Stimulated activated memory B cell treated with anti-CD40 and anti-IgM and Interleukin-4, amounts not matched to agents 10 μg/mL and 1 μg/mL and 100 μg/mL, for 72 hours (primary cell): ENCODE data around the gene NUBPL.
"Not testable (repeated sequence)": the region's sequence is repeated elsewhere in the genome, so short reads cannot be mapped to it uniquely, and the experiment has no call there.

Experiments used
- ATAC-seq: fragments of 150-1000 bp; cut with Tn5 transposase; 2 replicates; pipeline ENCODE4 v1.10.0; 2021
- H3K27ac Mint-ChIP-seq: one replicate; pipeline ENCODE4 v1.8.0; 2022; ENCODE audit warnings: mild to moderate bottlenecking, mixed read lengths
- H3K27me3 Mint-ChIP-seq: one replicate; pipeline ENCODE4 v1.8.0; 2022; ENCODE audit warnings: mixed read lengths
- H3K36me3 Mint-ChIP-seq: one replicate; pipeline ENCODE4 v1.8.0; 2022; ENCODE audit warnings: mixed read lengths
- H3K4me1 Mint-ChIP-seq: one replicate; pipeline ENCODE4 v1.8.0; 2022; ENCODE audit warnings: mixed read lengths
- H3K4me3 Mint-ChIP-seq: one replicate; pipeline ENCODE4 v1.8.0; 2022; ENCODE audit warnings: mild to moderate bottlenecking, moderate library complexity, mixed read lengths
- H3K9me3 Mint-ChIP-seq: one replicate; pipeline ENCODE4 v1.8.0; 2022; ENCODE audit warnings: mixed read lengths

Gene NUBPL

DNA sequence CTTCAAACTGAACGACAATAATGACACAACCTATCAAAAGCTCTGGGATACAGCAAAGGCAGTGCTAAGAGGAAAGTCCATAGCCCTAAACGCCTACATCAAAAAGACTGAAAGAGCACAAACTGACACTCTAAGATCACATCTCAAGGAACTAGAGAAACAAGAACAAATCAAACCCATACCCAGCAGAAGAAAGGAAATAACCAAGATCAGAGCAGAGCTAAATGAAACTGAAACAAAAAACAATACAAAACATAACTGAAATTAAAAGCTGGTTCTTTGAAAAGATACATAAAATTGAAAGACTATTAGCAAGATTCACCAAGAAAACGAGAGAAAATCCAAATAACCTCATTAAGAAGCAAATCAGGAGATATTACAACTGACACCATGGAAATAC, 306.9 kb downstream of the NUBPL start:
- not testable (repeated sequence) for ATAC-seq, H3K4me3 Mint-ChIP-seq, H3K27ac Mint-ChIP-seq, H3K27me3 Mint-ChIP-seq, H3K4me1 Mint-ChIP-seq
- Mint-ChIP-seq H3K36me3 (peaks cover 18% of the 10 kb centered on the region), H3K9me3 (peaks cover 36% of the 10 kb centered on the region)

DNA sequence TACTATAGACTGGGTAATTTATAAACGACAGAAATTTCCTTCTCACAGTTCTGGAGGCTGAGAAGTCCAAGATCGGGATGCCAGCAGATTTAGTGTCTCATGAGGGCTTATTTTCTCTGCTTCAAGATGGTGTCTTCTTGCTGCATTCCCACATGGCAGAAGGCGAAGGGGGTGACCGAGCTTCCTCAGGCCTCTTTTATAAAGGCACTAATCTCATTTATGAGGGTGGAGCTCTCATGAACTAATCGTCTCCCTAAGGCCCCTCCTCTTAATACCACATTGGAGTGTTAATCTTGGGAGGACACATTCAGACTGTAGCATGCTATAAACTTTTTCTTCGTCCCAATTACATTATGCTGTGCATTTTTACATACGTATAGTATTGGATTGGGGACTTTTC, 315.5 kb downstream of the NUBPL start:
- H3K27ac Mint-ChIP-seq = no peak overlapping the region
- no peaks in the 10 kb centered on the region for H3K4me1 Mint-ChIP-seq
- no peaks in the 10 kb centered on the region for H3K9me3 Mint-ChIP-seq
- no peaks in the 10 kb centered on the region for H3K27me3 Mint-ChIP-seq
- no peak for ATAC-seq
- H3K4me3 Mint-ChIP-seq = no peak overlapping the region
- no peaks in the 10 kb centered on the region for H3K36me3 Mint-ChIP-seq

DNA sequence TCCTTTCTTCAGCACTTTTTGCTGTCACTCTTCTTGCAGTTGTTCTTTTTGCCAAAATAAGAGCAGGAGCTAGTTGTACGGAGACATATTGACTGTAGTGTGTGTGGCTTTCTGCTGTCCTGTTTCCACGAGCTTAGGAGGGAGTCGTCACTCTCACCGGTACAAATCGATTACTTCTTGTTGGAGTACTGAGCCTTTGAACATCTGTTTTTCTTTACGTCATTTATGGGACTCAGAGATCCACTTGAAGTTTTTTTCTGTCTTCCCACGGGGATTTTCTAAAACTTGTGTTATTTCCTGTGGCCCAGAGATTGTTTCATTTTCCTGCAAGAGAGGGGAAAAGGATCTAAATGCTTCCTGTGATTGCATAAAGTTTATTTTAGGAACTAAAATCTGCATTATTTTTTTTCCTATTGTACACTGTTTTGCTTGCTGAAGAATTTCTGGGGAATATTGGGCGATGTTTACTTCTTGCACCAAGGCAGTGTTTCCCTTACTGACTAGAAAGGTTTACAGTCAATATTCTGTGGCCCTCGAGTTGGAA, 316.1 kb downstream of the NUBPL start:
- no peak overlapping the region for H3K4me3 Mint-ChIP-seq
- no peak overlapping the region for H3K27ac Mint-ChIP-seq
- H3K36me3 Mint-ChIP-seq = no peaks in the 10 kb centered on the region
- no peaks in the 10 kb centered on the region for H3K27me3 Mint-ChIP-seq
- no peaks in the 10 kb centered on the region for H3K4me1 Mint-ChIP-seq
- ATAC-seq = no peak
- no peaks in the 10 kb centered on the region for H3K9me3 Mint-ChIP-seq

DNA sequence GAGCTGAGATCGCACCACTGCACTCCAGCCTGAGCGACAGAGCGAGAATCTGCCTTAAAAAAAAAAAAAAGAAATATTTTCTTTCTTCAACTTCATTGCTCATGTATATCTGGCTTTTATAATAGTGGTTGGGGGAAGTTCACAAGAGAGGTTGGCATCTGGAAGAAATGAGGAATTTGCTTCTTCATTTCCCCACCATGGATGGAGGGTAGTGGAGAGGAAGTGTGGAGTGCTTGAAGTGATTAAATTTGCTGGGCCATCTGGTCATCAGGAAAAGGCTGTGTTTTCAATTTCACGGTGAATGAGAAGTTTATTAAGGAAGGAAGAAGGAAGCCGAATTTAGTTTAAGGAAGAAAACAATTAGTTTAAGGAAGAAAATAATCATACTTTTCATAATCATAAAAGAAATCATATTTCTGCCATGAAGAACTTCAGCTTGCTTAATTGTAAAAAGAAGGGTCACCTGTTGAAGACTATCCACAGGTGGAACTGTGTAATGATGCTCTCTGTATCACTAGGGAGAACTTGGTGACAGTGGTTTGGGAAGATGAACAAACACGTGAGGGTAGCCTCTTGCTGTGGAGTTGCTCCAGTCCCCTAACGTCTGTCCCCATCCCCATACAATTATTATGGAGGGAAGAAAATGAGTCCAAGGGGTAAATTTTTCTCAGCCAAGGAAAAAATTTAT, 318.6 kb downstream of the NUBPL start:
- H3K9me3 Mint-ChIP-seq = no peaks in the 10 kb centered on the region
- no peak overlapping the region for H3K4me3 Mint-ChIP-seq
- no peak for ATAC-seq
- no peak overlapping the region for H3K27ac Mint-ChIP-seq
- H3K27me3 Mint-ChIP-seq = no peaks in the 10 kb centered on the region
- H3K4me1 Mint-ChIP-seq = no peaks in the 10 kb centered on the region
- H3K36me3 Mint-ChIP-seq = no peaks in the 10 kb centered on the region

DNA sequence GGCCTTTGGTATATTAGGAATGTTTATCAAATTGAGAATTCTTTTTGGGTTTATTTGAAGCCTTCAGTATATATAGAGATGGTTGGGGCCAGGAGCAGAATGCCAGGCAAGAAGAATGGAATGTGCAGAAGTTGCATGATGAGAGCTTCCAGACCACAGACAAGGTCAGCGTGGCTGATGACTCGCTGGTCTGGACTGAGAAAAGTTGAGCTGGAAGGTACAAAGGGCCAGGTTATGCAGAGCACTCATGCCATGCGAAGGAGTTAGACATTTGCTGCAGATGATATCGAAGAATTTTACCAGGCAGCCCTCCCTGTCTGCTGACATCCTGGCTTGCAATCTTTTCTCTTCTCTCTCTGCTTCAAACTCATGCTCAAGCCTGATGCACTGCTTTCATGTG, 319.7 kb downstream of the NUBPL start:
- ATAC-seq = no peak
- Mint-ChIP-seq H3K27me3 (no peaks in the 10 kb centered on the region), H3K9me3 (no peaks in the 10 kb centered on the region), H3K4me1 (no peaks in the 10 kb centered on the region), H3K4me3 (no peak overlapping the region), H3K36me3 (no peaks in the 10 kb centered on the region), H3K27ac (no peak overlapping the region)

DNA sequence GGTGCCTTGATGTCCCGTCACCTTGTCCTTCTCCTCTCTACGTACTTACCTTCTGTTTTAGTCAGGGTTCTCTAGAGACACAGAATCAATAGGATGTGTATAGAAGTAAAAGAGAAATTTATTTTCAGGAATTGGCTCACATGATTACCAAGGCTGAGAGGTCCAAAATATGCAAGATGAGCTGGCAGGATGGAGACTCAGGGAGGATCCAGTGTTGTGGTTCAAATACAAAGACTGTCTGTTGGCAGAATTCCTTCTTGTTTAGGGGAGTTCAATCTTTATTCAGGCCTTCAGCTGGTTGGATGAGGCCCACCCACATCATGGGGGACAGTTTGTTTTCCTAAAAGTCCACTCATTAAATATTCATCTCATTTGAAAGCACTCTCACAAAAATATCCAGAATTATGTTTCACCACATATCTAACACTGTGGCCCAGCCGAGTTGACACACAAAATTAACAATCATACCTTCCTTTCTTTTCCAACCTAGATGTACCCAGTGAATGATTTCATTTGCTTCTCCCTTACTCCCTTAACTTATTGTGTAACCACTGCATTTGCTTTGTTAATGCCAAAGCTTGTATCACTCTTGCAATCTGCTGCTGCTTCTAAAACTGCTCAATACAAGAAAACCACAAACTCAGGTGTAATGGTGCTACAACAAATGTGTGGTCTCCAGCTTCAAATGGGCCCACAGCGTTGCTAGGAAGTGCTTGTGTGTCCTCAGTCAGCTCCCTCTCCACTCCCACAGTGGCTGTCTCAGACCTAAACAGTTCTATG, 320.5 kb downstream of the NUBPL start:
- Mint-ChIP-seq H3K27me3 (no peaks in the 10 kb centered on the region), H3K4me3 (no peak overlapping the region), H3K27ac (no peak overlapping the region), H3K4me1 (no peaks in the 10 kb centered on the region), H3K9me3 (no peaks in the 10 kb centered on the region), H3K36me3 (no peaks in the 10 kb centered on the region)
- ATAC-seq = no peak

DNA sequence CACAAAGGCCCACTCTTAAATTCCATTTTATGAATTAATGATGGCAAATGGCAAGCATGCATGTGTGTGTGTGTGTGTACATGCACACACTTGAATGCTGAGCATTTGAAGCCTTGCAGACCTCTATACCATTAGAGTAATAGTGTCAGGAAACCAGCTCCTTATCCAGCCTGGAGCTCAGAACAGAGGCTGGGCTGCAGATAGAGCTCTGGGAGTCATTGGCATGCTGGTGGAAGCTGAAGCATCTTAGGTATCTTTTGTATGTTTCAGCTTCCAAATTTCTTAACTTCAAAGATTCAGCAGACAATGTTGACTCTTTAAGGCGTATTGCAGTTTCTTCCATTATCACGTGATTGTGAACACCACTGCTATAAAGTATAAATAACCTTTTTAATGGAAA, 323.0 kb downstream of the NUBPL start:
- Mint-ChIP-seq H3K27me3 (no peaks in the 10 kb centered on the region), H3K36me3 (no peaks in the 10 kb centered on the region), H3K4me1 (peaks cover 13% of the 10 kb centered on the region), H3K27ac (no peak overlapping the region), H3K9me3 (peaks cover 4% of the 10 kb centered on the region), H3K4me3 (no peak overlapping the region)
- no peak for ATAC-seq

DNA sequence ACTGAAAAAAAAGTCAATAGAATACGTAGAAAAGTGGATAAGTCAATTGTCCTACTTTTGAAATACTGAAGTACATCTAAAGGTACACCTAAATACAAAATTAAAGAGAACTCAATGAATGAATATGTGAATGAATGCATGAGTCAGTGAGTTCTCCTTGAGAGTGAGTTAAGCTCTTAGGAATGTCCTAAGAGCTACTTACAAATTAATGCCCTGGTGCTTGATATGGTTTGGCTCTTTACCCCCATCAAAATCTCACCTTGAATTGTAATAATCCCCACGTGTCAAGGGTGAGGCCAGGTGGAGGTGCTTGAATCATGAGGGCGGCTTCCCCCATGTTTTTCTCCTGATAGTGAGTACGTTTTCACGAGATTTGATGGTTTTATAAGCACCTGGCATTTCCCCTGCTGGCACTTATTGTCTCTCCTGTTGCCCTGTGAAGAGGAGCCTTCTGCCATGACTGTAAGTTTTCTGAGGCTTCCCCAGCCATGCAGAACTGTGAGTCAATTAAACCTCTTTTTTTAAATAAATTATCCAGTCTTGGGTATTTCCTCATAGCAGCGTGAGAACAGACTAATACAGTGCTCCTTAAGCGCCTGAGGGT, 323.7 kb downstream of the NUBPL start:
- Mint-ChIP-seq H3K4me1 (peaks cover 13% of the 10 kb centered on the region), H3K27me3 (no peaks in the 10 kb centered on the region), H3K27ac (no peak overlapping the region), H3K36me3 (no peaks in the 10 kb centered on the region), H3K9me3 (peaks cover 4% of the 10 kb centered on the region), H3K4me3 (no peak overlapping the region)
- ATAC-seq = no peak

DNA sequence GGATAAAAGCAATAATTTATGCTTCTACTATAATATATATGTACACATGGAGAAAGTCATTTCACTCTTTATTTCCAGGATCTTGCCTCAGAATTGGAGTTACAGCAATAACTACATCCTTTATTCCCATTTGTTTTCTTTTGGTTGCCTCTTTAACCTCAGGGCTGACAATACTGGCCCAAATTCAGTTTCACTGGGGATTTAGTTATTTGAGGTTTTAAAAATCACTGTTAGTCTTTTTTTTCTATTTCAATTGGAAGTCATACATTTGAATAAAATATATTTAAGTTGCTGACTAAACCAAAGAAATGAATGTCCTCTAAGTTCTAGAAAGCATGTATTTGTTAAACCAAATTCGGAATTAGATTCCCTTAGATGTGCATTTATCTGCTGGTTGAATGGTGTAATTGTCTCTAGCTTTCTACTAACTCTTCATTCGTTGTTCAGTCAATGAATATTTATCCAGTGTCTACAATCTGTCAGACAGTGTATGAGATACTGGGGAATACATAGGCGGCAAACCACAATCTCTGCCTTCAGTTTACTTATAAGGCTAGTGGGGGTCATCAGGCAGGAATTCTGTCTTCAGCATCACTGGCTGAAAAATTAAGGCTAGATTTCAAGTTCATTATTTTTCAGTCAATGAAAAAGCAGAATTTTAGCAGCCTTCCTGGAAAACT, 325.1 kb downstream of the NUBPL start:
- Mint-ChIP-seq H3K27ac (no peak overlapping the region), H3K36me3 (no peaks in the 10 kb centered on the region), H3K4me3 (no peak overlapping the region), H3K9me3 (peaks cover 4% of the 10 kb centered on the region), H3K27me3 (no peaks in the 10 kb centered on the region), H3K4me1 (peaks cover 13% of the 10 kb centered on the region)
- ATAC-seq = no peak

DNA sequence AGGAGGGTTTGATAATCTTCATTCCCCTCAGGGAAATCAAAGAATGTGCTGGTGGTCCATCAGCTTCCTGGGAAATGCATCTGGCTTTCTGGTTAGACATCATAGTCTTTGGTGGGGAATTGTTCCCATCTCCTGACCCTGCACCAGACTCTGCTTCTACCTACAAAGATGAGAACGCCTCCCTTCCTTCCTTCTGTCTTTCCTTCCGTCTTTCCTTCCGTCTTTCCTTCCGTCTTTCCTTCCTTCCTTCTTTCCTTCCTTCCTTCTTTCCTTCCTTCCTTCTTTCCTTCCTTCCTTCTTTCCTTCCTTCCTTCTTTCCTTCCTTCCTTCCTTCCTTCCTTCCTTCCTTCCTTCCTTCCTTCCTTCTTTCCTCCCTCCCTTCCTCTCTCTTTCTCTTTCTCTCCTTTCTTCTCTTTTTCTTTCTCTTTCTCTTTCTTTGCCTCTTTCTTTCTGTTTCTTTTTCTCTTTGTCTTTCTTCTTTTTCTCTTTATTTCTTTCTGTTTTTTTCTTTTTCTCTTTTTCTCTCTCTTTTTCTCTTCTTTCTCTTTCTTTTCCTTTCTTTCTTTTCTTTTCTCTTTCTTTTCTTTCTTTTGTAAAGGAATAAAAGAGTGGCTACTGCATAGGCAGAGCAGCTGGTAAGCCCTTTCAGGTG, 326.9 kb downstream of the NUBPL start:
- Mint-ChIP-seq H3K4me1 (peaks cover 13% of the 10 kb centered on the region), H3K4me3 (no peak overlapping the region), H3K9me3 (peaks cover 4% of the 10 kb centered on the region), H3K36me3 (no peaks in the 10 kb centered on the region), H3K27me3 (no peaks in the 10 kb centered on the region), H3K27ac (peak overlapping the region; percentile 26)
- ATAC-seq = no peak

DNA sequence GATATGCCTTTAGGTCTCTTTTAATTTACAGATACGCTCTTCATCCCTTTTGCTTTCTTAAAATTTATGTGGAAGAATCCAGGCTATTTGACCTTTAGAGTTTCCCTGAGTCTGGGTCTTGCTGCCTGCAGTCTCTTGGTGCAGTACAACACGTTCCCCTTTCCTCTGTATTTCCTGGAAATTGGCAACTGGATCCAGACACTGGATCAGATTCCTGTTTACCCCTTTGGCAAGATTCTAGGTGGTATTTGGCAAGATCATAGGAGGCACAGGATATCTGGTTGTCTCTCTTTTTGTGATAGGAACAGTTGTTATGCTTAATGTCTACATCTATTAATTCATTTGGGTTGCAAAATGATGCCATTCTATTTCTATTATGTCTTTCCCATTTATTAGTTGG, 328.1 kb downstream of the NUBPL start:
- Mint-ChIP-seq H3K4me3 (no peak overlapping the region), H3K9me3 (peaks cover 4% of the 10 kb centered on the region), H3K4me1 (peaks cover 16% of the 10 kb centered on the region), H3K36me3 (no peaks in the 10 kb centered on the region), H3K27ac (no peak overlapping the region), H3K27me3 (no peaks in the 10 kb centered on the region)
- no peak for ATAC-seq

DNA sequence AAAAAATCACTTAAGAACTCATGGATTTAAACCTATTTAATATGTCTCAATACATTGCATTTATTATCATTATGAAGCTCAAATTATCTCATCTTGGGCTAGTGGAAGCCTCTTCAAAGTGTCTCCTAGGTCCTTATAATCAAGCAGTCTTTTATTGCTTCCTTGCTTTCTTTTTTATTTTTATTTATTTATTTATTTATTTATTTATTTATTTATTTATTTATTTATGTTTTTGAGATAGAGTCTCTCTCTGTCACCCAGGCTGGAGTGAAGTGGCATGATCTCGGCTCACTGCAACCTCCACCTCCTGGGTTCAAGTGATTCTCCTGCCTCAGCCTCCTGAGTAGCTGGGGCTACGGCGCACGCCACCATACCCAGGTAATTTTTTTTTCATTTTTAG, 329.0 kb downstream of the NUBPL start:
- H3K27me3 Mint-ChIP-seq, H3K9me3 Mint-ChIP-seq, ATAC-seq, H3K36me3 Mint-ChIP-seq, H3K27ac Mint-ChIP-seq, H3K4me3 Mint-ChIP-seq: not testable (repeated sequence)
- H3K4me1 Mint-ChIP-seq = peaks cover 20% of the 10 kb centered on the region

DNA sequence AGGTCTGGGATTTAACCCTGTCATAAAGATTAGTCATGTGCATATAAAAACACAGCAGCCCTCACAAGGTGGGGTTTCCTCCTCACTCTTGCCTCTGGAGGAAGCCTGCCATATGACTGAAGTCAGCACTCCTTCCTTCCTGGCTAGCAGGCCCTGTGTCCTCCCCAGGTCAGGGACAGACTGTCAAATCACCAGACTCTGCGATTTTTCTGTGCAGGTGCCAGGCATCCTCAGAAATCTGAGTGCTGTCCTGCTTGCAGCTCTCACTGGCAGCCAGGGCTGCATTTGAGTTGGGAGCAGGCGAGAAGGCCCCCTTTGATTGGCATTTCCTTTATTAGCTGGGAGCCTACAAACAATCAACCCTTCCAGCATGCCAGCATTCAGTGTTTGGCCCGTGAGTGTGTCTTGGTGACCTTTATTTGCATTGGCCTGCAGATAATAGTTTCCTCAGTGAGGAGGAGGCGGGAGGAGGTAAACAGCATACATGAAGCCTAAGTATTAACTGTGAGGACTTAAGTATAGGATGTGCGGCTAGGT, 332.1 kb downstream of the NUBPL start:
- Mint-ChIP-seq H3K27me3 (no peaks in the 10 kb centered on the region), H3K9me3 (peaks cover 1% of the 10 kb centered on the region), H3K27ac (no peak overlapping the region), H3K4me1 (peaks cover 21% of the 10 kb centered on the region), H3K4me3 (no peak overlapping the region), H3K36me3 (no peaks in the 10 kb centered on the region)
- no peak for ATAC-seq

DNA sequence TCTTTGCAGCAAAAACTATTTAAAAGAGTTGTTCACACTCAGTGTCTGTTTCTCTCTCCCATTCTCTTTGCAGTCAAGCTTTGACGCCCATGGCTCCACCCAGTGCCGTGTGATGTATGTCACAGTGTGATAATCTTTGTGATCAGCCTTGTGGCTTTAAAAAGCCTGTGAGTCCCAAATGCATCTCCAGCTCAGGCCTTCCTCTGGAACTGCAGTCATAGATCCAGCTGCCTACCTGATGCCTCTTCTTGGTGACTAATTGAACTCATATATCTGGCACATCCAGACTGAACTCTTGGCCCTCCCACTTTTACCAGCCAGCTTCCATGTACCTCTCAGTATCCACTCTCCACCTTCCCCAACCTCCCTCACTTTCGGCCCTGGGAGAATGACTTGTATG, 333.1 kb downstream of the NUBPL start:
- no peaks in the 10 kb centered on the region for H3K27me3 Mint-ChIP-seq
- no peak overlapping the region for H3K27ac Mint-ChIP-seq
- H3K4me3 Mint-ChIP-seq = no peak overlapping the region
- ATAC-seq = no peak
- peaks cover 6% of the 10 kb centered on the region for H3K36me3 Mint-ChIP-seq
- peaks cover 3% of the 10 kb centered on the region for H3K9me3 Mint-ChIP-seq
- H3K4me1 Mint-ChIP-seq = peaks cover 20% of the 10 kb centered on the region

DNA sequence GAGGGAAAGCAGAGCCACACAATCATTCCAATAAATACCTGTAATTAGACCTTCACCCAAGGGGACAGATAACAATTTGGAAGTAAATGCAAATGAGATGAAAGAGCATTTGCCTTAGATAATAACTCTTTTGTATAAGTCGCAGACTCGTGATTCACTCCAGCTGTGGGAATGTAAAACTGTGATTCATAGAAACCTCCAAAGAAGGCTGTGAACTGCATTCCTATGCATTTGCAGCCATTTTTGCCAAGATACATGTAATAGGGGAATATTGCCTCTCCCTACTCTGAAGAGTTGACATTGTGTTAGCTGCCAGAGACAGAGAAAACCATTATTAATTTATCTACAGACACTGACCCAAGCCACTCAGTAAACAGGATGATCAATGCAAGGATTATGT, 334.0 kb downstream of the NUBPL start:
- H3K4me3 Mint-ChIP-seq = no peak overlapping the region
- no peaks in the 10 kb centered on the region for H3K27me3 Mint-ChIP-seq
- H3K36me3 Mint-ChIP-seq = peaks cover 6% of the 10 kb centered on the region
- peaks cover 21% of the 10 kb centered on the region for H3K4me1 Mint-ChIP-seq
- ATAC-seq = no peak
- peaks cover 3% of the 10 kb centered on the region for H3K9me3 Mint-ChIP-seq
- H3K27ac Mint-ChIP-seq = no peak overlapping the region
